GM21723 (cell line): ENCODE results near the gene ANKRD33B.

Experiments
- ATAC-seq: cut with Tn5 transposase; IDR thresholded peaks from one replicate; pipeline ENCODE4 v1.9.1; 2021; ENCODE audit warnings: mild to moderate bottlenecking, moderate library complexity; ENCODE audit not compliant: unreplicated experiment

The ANKRD33B gene

GRCh38 chr5:10591159-10591558 lies 27.3 kb downstream of the ANKRD33B start:
- no peak for ATAC-seq

- no peak for ATAC-seq
These were observed 28.1 kb downstream of the ANKRD33B start for GRCh38 chr5:10591966-10592365.

- ATAC-seq: peak; percentile 55
These were observed 28.7 kb downstream of the ANKRD33B start for GRCh38 chr5:10592601-10593000.

- no peak for ATAC-seq
These were observed 29.8 kb downstream of the ANKRD33B start for GRCh38 chr5:10593531-10594181.

- no peak for ATAC-seq
These were observed 30.8 kb downstream of the ANKRD33B start for GRCh38 chr5:10594591-10595210.

GRCh38 chr5:10595293-10595671 lies 31.4 kb downstream of the ANKRD33B start:
- no peak for ATAC-seq

- peak; percentile 34 for ATAC-seq
These were observed 31.9 kb downstream of the ANKRD33B start for GRCh38 chr5:10595672-10596309.

GRCh38 chr5:10596310-10596703 lies 32.4 kb downstream of the ANKRD33B start:
- no peak for ATAC-seq

GRCh38 chr5:10596886-10597451 lies 33.1 kb downstream of the ANKRD33B start:
- ATAC-seq: no peak

GRCh38 chr5:10599113-10599512 lies 35.2 kb downstream of the ANKRD33B start:
- ATAC-seq: no peak

- no peak for ATAC-seq
These were observed 36.0 kb downstream of the ANKRD33B start for GRCh38 chr5:10599862-10600284.

GRCh38 chr5:10600626-10601245 lies 36.9 kb downstream of the ANKRD33B start:
- ATAC-seq: peak; percentile 70

GRCh38 chr5:10601246-10602030 lies 37.6 kb downstream of the ANKRD33B start:
- ATAC-seq: peak; percentile 53

GRCh38 chr5:10602031-10602806 lies 38.3 kb downstream of the ANKRD33B start:
- ATAC-seq: no peak

GRCh38 chr5:10604975-10605374 lies 41.1 kb downstream of the ANKRD33B start:
- no peak for ATAC-seq

GRCh38 chr5:10606632-10607022 lies 42.8 kb downstream of the ANKRD33B start:
- ATAC-seq: peak; percentile 2

GRCh38 chr5:10607023-10607665 lies 43.3 kb downstream of the ANKRD33B start:
- ATAC-seq: peak; percentile 82

GRCh38 chr5:10607666-10608073 lies 43.8 kb downstream of the ANKRD33B start:
- ATAC-seq: peak; percentile 70

- ATAC-seq: peak; percentile 2
These were observed 44.2 kb downstream of the ANKRD33B start for GRCh38 chr5:10608081-10608480.
